ENCODE measurements around the gene REN.

REN gene

DNA sequence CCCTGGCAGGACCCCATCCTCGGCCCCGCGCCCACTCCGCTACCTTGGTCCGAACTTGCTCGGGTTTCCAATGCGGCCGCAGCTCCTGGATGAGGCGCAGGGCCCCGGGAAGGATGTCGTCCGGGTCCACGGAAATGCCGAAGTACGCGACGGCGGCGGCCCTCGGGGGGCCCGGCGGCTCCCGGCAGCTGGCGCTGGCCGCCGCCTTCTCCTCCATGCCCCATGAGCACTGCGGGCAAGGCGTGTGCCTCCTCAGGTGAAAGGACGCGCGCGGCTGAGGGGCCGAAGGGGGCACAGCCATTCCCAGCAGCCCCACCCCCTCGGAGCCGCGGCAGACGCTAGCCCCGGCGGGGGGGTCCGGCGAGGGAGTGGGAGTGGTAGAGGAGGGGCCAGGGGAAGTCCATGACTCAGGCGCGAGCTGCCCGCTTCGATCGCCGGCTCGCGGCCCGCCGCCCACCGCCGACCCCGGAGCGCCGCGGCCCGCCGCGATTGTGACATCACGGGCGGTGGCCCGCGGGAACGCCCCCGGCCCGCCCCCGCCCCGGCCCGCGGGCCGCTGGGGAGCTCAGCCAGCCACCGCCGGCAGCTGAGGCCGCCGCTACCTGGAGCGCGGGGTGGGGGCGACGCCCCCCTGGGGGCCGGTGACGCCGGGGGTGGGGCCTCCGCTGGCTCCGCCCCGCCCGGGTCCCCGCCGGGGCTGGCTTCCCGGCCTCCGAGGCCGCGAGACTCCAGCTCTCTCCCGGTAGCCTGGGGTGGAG lies 14.4 kb downstream of the REN start, which contains the start of gene ETNK2:
TSS of gene ETNK2 (minus strand) at position 493 of the 758 bp plus-strand sequence. CDS start at position 301, 192 bp downstream.
- TF ChIP-seq GABPA (IDR thresholded peaks at IDR 0.05; ENCODE audit: low read depth) (no peak), SPI1 (IDR thresholded peaks at IDR 0.05; ENCODE audit: borderline replicate concordance, low read depth) (no peak), POLR2AphosphoS5 (IDR thresholded peaks at IDR 0.05; ENCODE audit: low read depth) (no peak)
- TF ChIP-seq, protein P1, sequence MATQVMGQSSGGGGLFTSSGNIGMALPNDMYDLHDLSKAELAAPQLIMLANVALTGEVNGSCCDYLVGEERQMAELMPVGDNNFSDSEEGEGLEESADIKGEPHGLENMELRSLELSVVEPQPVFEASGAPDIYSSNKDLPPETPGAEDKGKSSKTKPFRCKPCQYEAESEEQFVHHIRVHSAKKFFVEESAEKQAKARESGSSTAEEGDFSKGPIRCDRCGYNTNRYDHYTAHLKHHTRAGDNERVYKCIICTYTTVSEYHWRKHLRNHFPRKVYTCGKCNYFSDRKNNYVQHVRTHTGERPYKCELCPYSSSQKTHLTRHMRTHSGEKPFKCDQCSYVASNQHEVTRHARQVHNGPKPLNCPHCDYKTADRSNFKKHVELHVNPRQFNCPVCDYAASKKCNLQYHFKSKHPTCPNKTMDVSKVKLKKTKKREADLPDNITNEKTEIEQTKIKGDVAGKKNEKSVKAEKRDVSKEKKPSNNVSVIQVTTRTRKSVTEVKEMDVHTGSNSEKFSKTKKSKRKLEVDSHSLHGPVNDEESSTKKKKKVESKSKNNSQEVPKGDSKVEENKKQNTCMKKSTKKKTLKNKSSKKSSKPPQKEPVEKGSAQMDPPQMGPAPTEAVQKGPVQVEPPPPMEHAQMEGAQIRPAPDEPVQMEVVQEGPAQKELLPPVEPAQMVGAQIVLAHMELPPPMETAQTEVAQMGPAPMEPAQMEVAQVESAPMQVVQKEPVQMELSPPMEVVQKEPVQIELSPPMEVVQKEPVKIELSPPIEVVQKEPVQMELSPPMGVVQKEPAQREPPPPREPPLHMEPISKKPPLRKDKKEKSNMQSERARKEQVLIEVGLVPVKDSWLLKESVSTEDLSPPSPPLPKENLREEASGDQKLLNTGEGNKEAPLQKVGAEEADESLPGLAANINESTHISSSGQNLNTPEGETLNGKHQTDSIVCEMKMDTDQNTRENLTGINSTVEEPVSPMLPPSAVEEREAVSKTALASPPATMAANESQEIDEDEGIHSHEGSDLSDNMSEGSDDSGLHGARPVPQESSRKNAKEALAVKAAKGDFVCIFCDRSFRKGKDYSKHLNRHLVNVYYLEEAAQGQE (IDR thresholded peaks at IDR 0.05; ENCODE audit: insufficient replicate concordance, low read depth) = no peak
- H3K27me3 ChIP-seq (ENCODE audit: insufficient read depth, poor library complexity, severe bottlenecking) = peaks cover 29% of the 10 kb centered on the region
- H3K27ac ChIP-seq (replicated peaks) = no peak within 1 kb of the TSS
- no peak for DNase-seq (ENCODE audit: low read depth in 1 of 2, low spot score in 1 of 2)
- H3K4me3 ChIP-seq (replicated peaks; ENCODE audit: insufficient read depth, low read length) = peak within 1 kb of the TSS; percentile 39

DNA sequence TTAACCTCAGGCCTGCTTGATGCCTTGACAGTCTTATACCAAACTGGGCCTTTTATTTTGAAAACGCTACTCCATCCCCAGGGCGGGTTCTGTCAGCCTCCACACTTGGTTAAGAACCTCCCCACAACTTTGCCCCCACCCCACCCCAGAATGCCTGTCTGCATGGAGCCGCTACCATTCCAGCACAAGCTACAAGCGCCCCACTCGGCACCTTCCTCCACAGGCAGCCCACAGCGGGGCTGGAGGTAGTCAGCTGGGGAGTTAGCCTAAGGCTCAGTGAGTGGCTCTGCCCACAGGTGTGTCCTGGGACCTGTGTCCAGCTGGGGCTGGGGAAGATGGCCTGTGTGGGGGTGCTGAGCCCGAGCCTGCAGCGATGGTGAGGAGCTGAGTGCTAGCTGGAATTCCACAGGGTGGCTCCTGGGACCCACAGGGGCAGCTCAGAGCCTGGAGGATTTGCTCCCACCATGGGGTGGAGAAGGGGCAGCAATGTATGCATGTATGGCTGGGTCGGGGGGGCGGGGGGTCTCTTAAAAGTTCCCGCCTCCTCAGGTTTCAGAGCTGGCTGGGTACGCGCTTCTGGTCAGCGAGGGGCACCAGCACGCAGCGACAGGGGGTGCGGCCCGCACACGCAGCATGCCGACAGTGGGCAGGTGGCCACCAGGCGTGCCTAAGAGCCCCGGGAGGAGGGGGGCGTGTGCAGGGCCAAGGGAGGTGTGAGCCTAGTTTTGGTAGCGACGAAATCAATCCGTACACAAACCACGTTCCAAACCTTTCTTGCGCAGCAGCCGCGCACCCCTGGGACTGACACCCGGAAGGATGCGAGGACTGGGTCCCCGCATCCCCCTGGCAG lies 15.2 kb downstream of the REN start:
- TF ChIP-seq, protein P1 (IDR thresholded peaks at IDR 0.05; ENCODE audit: insufficient replicate concordance, low read depth) = no peak
- TF ChIP-seq GABPA (IDR thresholded peaks at IDR 0.05; ENCODE audit: low read depth) = no peak
- TF ChIP-seq, protein P2, sequence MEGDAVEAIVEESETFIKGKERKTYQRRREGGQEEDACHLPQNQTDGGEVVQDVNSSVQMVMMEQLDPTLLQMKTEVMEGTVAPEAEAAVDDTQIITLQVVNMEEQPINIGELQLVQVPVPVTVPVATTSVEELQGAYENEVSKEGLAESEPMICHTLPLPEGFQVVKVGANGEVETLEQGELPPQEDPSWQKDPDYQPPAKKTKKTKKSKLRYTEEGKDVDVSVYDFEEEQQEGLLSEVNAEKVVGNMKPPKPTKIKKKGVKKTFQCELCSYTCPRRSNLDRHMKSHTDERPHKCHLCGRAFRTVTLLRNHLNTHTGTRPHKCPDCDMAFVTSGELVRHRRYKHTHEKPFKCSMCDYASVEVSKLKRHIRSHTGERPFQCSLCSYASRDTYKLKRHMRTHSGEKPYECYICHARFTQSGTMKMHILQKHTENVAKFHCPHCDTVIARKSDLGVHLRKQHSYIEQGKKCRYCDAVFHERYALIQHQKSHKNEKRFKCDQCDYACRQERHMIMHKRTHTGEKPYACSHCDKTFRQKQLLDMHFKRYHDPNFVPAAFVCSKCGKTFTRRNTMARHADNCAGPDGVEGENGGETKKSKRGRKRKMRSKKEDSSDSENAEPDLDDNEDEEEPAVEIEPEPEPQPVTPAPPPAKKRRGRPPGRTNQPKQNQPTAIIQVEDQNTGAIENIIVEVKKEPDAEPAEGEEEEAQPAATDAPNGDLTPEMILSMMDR (IDR thresholded peaks at IDR 0.05; ENCODE audit: insufficient read depth, low read length) = no peak
- Histone ChIP-seq H3K27ac (replicated peaks) (no peak overlapping the region), H3K27me3 (ENCODE audit: insufficient read depth, poor library complexity, severe bottlenecking) (peaks cover 32% of the 10 kb centered on the region), H3K4me3 (replicated peaks; ENCODE audit: insufficient read depth, low read length) (no peak overlapping the region)
- DNase-seq (ENCODE audit: low read depth in 1 of 2, low spot score in 1 of 2) = no peak

DNA sequence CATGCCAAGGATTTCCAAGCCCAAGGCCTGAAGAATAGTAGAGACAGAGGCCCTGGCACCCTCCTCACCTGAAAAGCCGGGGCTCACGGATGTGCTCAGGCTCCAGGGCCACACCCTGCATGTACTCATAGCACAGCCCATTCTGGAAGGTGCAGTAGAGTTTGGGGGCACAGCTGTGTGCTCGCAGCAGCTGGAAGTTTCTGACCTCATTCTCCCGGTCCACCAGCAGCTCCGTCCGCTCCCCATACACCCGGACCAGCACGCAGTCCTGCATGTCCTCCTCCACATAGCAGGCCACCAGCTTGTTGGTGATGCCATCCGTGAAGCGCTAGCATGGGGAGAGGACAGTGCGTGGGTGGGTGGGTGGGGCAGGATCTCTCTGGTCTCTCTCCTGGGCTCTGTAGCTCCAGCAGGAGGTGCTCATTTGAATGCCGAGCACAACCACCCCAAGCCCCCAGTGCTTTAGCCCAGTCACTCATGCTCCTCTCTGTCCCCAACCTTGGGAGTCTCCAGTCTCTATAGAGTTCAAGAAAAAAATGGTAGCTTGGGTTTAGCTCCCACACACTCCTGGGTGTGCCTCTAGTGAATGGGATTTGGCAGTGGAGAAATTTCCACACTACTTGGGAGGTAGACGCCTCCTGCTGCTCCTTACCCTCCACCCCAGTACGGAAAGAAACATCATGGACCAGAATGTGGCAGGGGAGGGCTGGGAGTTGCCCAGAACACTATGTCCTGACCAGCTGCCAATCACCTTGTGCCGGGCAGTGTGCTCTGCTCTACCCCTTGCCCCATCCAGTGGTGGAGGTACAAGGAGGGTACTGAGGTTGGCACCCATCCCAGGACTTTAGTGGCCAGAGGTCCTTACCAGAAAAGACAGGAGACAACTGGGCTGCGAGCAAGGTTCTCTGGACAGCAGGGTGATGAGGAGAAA lies 16.2 kb downstream of the REN start:
- TF ChIP-seq, protein P2 (IDR thresholded peaks at IDR 0.05; ENCODE audit: insufficient read depth, low read length) = no peak
- TF ChIP-seq SPI1 (IDR thresholded peaks at IDR 0.05; ENCODE audit: borderline replicate concordance, low read depth) (no peak), GABPA (IDR thresholded peaks at IDR 0.05; ENCODE audit: low read depth) (no peak), POLR2AphosphoS5 (IDR thresholded peaks at IDR 0.05; ENCODE audit: low read depth) (no peak)
- TF ChIP-seq, protein P1 (IDR thresholded peaks at IDR 0.05; ENCODE audit: insufficient replicate concordance, low read depth) = no peak

More for the DNA sequence above, 16.2 kb downstream of the REN start:
- no peak overlapping the region for H3K4me3 ChIP-seq (replicated peaks; ENCODE audit: insufficient read depth, low read length)
- no peak for DNase-seq (ENCODE audit: low read depth in 1 of 2, low spot score in 1 of 2)
- no peak overlapping the region for H3K27ac ChIP-seq (replicated peaks)
- H3K27me3 ChIP-seq (ENCODE audit: insufficient read depth, poor library complexity, severe bottlenecking) = peaks cover 33% of the 10 kb centered on the region

Data from HL-60 (cell line).